Stimulated activated CD8-positive, alpha-beta memory T cell treated with anti-CD3 and anti-CD28 coated beads, Interleukin-4, amount 100 ng/mL, for 24 hours (primary cell): Measurements from ENCODE around the gene MYO1E.
A peak's percentile ranks its signal among the peaks of the same experiment; 100 is the strongest.

ENCODE experiments used
- DNase-seq: peaks from one replicate; pipeline ENCODE4 v3.0.0-alpha.2; 2020; ENCODE audit warnings: low read depth

The MYO1E gene

GRCh38 chr15:59190291-59190690, 182.4 kb downstream of the MYO1E start:
- DNase-seq: no peak

GRCh38 chr15:59189241-59189640, 183.4 kb downstream of the MYO1E start:
- no peak for DNase-seq

GRCh38 chr15:59186501-59186900, 186.2 kb downstream of the MYO1E start:
- DNase-seq: no peak

- no peak for DNase-seq
These were observed 186.9 kb downstream of the MYO1E start for GRCh38 chr15:59185725-59186124.

- no peak for DNase-seq
These were observed 191.6 kb downstream of the MYO1E start for GRCh38 chr15:59180945-59181600.

GRCh38 chr15:59179717-59180116, 193.0 kb downstream of the MYO1E start:
- DNase-seq: no peak

DNA sequence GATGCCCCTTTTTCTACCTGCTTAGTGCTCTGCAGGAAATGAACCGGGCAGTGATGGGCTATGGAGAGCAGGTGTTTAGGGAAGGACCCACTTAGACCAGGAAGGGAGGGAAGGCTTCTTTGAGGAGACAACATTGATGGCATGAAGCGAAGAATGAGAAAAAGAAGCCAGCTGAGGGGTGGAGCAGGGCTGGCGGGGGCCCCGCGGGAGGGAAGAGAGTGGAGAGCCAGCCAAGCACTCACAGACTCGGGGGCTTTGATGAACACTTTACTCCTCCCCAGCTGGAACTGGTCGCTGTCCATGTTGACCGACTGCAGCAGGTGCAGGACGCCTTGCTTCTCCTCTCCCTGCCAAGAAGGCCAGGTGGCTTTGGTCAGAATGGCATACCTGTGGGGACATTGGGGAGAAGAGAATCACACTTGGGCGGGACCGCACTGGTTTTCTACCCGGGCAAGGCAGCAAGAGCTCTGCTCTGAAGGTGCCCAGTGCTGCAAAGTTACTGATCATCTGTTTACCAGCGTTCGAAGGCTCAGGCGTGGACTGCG, 194.4 kb downstream of the MYO1E start:
- no peak for DNase-seq

GRCh38 chr15:59177317-59177660, 195.4 kb downstream of the MYO1E start:
- no peak for DNase-seq

DNA sequence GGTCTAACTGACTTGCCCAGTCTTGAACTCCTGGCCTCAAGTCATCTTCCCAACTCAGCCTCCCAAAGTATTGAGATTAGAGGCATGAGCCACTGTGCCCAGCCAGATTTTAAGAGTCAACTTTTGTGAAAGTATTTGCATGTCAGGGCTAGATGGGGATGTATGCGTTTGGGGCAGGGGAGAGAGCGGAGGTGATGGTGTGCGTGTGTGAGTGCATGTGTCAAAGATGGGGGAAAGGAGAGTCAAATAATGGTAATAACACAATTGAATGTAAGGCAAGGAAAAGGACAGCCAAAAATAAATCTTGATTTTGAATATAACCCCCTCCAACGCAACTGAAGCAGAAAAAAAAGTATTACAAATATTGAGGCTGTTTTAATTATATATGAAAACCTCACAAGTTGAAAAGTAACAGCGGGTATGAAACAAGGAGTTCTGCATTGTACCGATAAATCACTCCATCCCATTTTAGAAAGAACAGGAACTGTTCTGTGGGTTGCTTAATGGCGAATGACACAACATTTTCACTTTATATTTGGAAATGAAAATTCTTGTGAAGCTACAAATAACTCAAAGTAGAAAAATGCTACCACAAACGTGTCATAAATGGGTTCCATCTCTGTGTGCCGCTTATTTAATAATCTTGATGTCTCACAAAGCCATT, 195.9 kb downstream of the MYO1E start:
- DNase-seq: no peak

DNA sequence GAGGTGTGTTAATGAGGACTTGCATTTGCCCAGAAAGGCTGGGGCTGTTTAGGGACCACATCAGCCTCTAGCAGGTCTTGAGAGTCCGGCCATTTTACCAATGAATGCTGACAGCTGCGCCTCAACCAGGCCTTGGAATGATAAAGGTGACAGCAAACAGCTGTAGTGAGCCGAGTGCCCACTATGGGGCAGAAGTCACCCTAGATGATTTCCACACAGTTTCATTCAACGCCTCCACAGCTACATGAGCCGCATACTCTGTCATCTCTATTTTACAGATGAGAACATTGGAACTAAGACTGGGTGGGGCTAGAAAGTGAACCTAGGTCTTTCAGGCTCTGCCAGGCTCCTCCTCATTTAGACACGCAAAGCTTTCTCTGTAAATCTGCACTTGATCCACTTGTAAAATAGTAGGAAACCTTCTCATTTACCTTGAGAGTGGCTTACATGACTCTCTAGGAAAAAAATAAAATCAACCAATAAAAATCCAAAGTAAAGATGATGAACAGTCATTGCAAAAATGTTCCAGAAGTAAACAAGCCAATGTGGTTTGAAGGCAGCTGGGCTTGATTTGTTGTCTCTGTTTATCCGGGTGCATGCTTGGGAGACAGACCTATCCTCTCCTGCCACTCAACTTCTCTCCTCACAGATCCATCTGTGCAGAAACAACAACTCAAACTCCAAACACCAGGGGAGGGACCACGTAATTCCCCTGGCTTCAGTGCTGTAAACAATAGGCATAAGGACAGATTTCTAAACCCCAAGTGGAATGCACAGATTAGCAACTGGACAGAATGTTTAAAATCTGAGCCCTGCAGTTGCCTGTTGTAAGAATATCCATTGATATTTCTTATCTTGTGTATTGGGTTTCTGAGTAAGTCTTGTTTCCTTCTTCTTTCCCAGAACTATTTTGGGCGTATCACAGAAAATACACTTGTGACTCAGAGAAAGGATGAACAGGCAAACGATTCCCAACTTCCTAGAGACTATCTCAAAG, 197.5 kb downstream of the MYO1E start:
- peak; percentile 11 for DNase-seq

GRCh38 chr15:59174151-59174834, 198.4 kb downstream of the MYO1E start:
- DNase-seq: no peak

GRCh38 chr15:59173194-59173593, 199.5 kb downstream of the MYO1E start:
- DNase-seq: no peak

- no peak for DNase-seq
These were observed 200.3 kb downstream of the MYO1E start for GRCh38 chr15:59172289-59172901.

- no peak for DNase-seq
These were observed 201.6 kb downstream of the MYO1E start for GRCh38 chr15:59171067-59171397.

- DNase-seq: no peak
These were observed 202.2 kb downstream of the MYO1E start for GRCh38 chr15:59170295-59171066.

DNA sequence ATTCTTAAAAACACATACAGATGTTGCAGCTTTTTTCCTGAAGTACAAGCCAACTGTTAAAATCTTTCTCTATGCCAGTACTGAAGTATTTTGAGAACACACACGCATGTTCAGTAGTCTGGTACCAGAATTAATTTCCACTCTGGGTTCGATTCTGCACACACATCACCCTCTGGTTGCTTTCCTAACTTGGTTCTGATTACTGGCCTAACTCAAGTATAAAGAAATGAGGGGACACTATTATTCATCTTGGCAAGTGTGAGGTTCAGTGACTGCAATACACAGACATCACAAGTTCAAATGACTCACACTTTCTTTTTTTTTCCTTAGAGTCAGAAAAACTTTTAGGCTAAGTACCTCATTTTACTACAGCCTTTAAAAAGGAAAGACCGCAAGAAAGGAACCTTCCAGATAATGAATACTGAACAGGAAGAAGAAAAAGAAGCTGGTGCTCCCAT, 203.4 kb downstream of the MYO1E start:
- DNase-seq: no peak

- DNase-seq: no peak
These were observed 204.1 kb downstream of the MYO1E start for GRCh38 chr15:59168536-59168935.

DNA sequence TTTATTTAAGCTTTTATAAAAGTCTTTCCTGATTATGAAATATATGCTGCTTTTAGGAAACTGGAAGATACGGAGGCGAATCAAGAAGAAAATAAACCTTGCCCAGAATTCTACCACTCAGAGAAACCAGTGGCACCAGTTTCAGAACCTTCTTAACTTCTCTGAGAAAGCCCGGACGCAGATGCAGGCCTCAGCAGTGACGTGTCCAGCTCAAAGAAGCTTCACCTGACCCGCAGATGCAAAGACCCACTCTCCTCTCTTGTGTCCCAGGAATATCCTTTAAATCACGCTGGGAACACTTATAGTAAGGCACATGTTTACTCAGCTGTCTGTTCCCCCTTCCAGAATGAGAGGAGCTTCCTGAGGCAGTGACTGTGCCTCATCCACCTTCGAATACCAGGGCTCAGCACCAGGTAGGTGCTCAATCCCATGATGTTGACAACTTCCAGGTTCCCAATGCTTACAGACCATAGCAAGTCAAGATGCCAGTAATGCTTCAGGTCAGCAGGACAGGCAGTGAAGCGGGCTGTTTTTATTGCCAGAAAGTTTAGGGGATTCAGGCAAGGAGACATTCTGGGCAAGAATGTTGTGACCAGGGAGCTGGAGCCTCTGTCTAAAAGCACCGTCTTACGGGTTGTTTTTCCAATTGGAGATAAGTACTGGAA, 205.9 kb downstream of the MYO1E start:
- DNase-seq: no peak

DNA sequence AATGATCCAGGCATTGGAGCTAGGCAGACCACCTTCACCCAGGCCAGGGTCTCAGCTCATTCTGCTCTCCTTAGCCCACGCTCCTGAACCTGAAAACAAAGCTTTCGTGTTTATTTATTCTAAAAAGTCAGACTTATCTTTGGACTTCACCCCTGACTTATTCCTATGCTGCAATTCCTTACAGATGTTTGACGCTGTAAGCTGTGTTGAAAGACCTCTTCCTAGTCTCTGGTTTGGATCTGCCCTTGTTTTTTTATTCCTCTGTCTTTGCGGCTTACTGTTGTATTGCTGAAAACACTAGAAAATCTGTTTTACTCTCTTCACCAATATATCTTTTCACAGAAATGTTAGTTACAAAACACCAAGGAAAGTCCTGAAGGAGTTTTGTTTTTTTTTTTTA, 206.5 kb downstream of the MYO1E start:
- DNase-seq: no peak

- DNase-seq: no peak
These were observed 206.9 kb downstream of the MYO1E start for GRCh38 chr15:59165726-59166125.
